Bronchial epithelial cell (primary cell): Measurements from ENCODE around the gene NAMPT. TPM values are rescaled to one million over a fixed set of nuclear protein-coding genes. Genes with fewer than 3 reads are reported as not detected.

Experiments used
- DNase-seq: peaks from one replicate; pipeline ENCODE4 v3.0.0-alpha.2; 2010; ENCODE audit warnings: low read depth
- FAIRE-seq: peaks from 2 replicates; lab custom pipeline; 2011; peaks lifted over from hg19 to GRCh38; lab: Jason Lieb, UNC
- H3K27me3 ChIP-seq: 2 replicates; pipeline ENCODE4 v1.5.1; 2011; ENCODE audit warnings: low read length; ENCODE audit not compliant: control insufficient read depth, insufficient read depth
- H3K36me3 ChIP-seq: 2 replicates; pipeline ENCODE4 v1.5.1; 2011; ENCODE audit warnings: low read length; ENCODE audit not compliant: control insufficient read depth, insufficient read depth
- H3K4me3 ChIP-seq: 2 replicates; pipeline ENCODE4 v1.5.1; 2011; ENCODE audit warnings: mild to moderate bottlenecking, low read depth, low read length, control low read depth
- total RNA-seq: library from RNA; depleted of rRNA; stranded (reverse); fragments of >200 nt; gene quantifications from 2 replicates; pipeline ENCODE4 v1.2.1, GENCODE V29; 2014
- TF ChIP-seq, protein P1 (sequence below): IDR thresholded peaks from 2 replicates; pipeline ENCODE4 v1.5.1; 2011; ENCODE audit warnings: mild to moderate bottlenecking, moderate library complexity, low read length, control low read depth, inconsistent platforms; ENCODE audit not compliant: insufficient read depth, severe bottlenecking

The NAMPT gene
- total RNA-seq, 1 donor from 2014 or later: 175 TPM

DNA sequence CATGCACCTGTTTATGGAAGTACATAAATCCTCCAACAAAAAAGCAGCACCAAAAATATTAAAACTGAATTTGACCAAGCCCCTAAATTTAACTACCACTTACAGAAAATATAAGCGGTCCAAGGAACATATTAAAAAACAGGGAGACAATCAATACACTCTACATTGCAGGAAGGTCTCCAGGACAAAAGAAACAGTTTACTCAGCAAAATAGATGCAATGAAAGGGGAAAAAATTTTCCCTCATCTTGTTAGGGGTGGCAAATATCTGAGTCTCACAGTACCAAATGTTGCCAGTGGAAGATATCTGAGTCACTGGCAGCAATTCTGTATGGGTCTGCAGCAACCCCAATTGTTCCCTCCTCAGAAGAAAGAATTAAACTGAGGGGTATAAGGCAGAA is 50.4 kb downstream of the NAMPT start:
- H3K4me3 ChIP-seq: no peak overlapping the region
- no peak for DNase-seq
- FAIRE-seq: no peak
- H3K36me3 ChIP-seq: no peaks in the 10 kb centered on the region
- TF ChIP-seq, protein P1, sequence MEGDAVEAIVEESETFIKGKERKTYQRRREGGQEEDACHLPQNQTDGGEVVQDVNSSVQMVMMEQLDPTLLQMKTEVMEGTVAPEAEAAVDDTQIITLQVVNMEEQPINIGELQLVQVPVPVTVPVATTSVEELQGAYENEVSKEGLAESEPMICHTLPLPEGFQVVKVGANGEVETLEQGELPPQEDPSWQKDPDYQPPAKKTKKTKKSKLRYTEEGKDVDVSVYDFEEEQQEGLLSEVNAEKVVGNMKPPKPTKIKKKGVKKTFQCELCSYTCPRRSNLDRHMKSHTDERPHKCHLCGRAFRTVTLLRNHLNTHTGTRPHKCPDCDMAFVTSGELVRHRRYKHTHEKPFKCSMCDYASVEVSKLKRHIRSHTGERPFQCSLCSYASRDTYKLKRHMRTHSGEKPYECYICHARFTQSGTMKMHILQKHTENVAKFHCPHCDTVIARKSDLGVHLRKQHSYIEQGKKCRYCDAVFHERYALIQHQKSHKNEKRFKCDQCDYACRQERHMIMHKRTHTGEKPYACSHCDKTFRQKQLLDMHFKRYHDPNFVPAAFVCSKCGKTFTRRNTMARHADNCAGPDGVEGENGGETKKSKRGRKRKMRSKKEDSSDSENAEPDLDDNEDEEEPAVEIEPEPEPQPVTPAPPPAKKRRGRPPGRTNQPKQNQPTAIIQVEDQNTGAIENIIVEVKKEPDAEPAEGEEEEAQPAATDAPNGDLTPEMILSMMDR: no peak
- no peaks in the 10 kb centered on the region for H3K27me3 ChIP-seq

DNA sequence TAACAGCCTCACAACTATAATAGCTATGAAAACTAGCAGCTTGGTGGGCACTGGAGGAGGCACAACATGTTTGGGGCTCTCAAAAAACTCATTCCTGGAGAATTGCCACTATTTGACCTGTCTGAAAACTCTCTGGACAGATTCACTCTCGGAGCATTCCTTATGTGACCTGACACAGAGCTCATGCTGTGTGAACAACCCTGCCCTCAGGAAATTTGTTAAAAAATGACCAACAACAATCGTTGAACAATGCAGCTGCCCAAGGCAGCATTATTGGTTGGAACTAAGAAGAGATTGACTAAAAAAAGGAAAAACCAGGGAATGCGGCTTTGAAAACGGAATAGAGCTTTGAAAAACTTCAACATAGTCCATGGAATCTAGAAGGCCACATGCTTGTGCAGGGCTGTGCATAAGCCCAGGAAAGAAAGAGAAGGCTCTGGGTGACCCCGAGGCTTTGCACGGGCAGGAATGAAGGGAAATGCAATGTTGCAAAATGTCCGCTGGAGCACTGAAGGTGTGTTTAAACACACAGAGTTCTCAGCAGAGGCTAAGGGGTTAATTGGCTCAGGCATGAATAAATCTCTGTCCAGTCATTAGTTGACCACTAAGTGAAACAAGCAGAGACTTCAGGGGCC is 52.8 kb downstream of the NAMPT start:
- FAIRE-seq (no peak), DNase-seq (no peak)
- TF ChIP-seq, protein P1: no peak
- Histone ChIP-seq H3K27me3 (no peaks in the 10 kb centered on the region), H3K4me3 (no peak overlapping the region), H3K36me3 (no peaks in the 10 kb centered on the region)

DNA sequence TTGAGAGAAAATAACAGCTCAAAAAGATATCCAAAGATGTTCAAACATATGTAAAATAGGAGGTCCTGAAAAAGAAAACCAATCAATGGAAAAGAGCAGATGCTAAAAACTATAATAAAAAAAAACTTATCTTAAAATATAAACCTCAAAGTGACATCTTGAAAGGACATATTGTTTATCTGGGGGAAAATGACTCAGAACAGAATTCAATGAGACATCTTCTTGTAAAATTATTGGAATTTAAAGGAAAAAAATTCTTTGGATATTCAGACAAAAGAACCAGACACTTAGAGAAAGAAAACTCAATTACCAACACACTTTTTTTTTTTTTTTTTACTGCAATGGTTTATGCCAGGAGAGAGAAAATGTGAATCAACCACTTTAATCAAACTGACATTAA is 58.9 kb downstream of the NAMPT start:
- FAIRE-seq: no peak

DNA sequence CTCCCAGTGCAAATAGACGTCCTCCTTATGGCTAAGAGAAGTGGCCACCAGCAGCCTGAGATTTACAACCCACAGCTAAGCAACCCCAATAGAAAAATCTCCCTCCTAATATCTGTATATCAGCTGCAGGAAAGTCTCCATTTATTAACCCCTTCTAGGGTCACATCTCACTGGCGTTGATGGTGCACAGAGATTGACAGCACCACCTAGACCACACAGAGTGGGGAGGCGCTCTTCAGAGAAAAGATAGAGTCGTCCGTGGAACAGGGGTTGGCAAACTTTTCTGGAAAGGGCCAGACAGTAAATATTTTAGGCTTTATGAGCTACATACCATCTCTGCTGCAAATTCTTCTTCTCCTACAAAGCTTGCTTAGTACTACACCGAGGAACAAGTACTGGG is 60.0 kb downstream of the NAMPT start:
- TF ChIP-seq, protein P1: no peak

More for the DNA sequence above, 58.9 kb downstream of the NAMPT start:
- TF ChIP-seq, protein P1: no peak
- Histone ChIP-seq H3K27me3 (no peaks in the 10 kb centered on the region), H3K36me3 (no peaks in the 10 kb centered on the region), H3K4me3 (no peak overlapping the region)
- no peak for DNase-seq

DNA sequence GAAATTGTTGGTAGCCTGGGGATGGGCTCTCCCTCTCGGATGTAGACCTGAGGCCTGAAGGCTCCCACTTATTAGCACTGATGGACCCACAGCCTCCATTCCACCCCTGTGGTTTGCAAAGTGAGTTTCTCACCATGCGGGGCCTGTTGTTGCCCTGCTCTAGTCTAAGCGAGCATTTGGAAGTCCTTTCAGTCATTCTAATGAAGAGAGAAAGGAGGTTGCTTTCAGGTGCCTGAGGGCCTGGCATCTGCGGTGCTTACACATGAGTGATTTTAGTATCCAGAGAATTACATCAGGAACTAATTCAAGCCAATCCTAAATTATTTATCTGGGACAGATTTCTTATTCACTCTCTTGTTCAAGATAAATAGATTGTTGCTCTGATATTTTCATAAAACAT is 61.6 kb downstream of the NAMPT start:
- H3K27me3 ChIP-seq: no peaks in the 10 kb centered on the region
- no peak overlapping the region for H3K4me3 ChIP-seq
- FAIRE-seq (no peak), DNase-seq (no peak)
- H3K36me3 ChIP-seq: no peaks in the 10 kb centered on the region
- TF ChIP-seq, protein P1: no peak

More for the DNA sequence above, 60.0 kb downstream of the NAMPT start:
- FAIRE-seq (no peak), DNase-seq (no peak)
- Histone ChIP-seq H3K4me3 (no peak overlapping the region), H3K36me3 (no peaks in the 10 kb centered on the region), H3K27me3 (no peaks in the 10 kb centered on the region)

DNA sequence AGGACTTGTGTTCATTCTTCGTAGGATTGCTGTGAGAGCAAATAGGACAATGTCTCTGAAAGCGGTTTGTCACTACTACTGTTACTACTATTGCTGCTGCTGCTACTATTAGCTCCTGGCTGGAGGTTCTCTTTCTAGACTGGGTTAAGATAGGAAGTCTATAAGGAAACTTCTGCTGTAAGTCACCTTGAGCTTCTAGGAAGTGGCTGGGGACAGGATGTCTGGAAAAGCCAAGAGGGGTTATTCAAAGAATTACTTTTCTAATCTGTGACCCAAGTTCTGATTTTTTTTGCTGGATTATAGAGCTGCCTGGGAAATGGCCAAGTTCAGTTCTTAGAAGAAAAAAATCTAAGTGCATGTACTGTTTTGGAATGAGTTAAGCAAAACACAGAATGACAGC is 62.2 kb downstream of the NAMPT start:
- no peaks in the 10 kb centered on the region for H3K36me3 ChIP-seq
- FAIRE-seq: no peak
- DNase-seq: no peak
- H3K27me3 ChIP-seq: no peaks in the 10 kb centered on the region
- TF ChIP-seq, protein P1: no peak
- H3K4me3 ChIP-seq: no peak overlapping the region
